K562 (cell line): ENCODE data around the gene SLC1A4.

Source experiments
- CHD1 ChIP-seq: fragments of 200-600 bp; sonication (generic); IDR thresholded peaks from one replicate; pipeline ENCODE4 v1.6.1; 2012; ENCODE audit warnings: mild to moderate bottlenecking, moderate library complexity, low read length, inconsistent platforms
- EP300 ChIP-seq: IDR thresholded peaks from 2 replicates; pipeline ENCODE4 v1.6.1; 2012; ENCODE audit warnings: low read length, improper control_type of control experiment
- RNF2 ChIP-seq: sonication (generic); IDR thresholded peaks from 2 replicates; pipeline ENCODE4 v1.6.1; 2016
- ZNF12 ChIP-seq: sonication (generic); formaldehyde crosslinking; IDR thresholded peaks from 2 replicates; pipeline ENCODE4 v1.4.0; 2020; ENCODE audit warnings: mild to moderate bottlenecking, missing genetic modification reagents
- TF ChIP-seq, protein P1 (sequence below), 3 experiments: IDR thresholded peaks in 2 of 3; conservative IDR thresholded peaks in 1 of 3; 2 replicates each; pipeline ENCODE4 v1.5.1; 2011 to 2012; ENCODE audit warnings: low read length in 3 of 3, mild to moderate bottlenecking in 3 of 3, control low read depth in 2 of 3, improper control_type of control experiment in 1 of 3, inconsistent platforms in 1 of 3, low read depth in 1 of 3, mixed read lengths in 1 of 3, moderate library complexity in 1 of 3; ENCODE audit not compliant: insufficient read depth in 2 of 3

DNA sequence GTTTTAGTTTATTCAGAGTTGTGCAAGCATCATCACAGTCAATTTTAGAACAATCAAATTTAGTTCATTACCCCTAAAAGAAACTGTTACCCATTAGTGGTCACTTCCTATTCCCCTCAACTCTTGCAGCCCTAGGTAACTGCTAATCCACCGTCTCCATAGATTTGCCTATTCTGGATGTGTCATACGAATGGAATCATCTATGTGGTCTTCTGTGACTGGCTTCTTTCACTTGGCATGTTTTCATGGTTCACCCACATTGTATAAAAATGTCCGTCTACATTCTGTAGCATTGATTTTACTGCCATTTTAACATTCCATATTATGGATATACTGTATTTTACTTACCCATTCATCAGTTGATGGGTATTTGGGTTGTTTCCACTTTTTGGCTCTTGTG lies 61.7 kb downstream of the SLC1A4 start:
- TF ChIP-seq EP300 (no peak), ZNF12 (CRISPR knock-in tag) (no peak), CHD1 (no peak), RNF2 (no peak)
- TF ChIP-seq, protein P1, sequence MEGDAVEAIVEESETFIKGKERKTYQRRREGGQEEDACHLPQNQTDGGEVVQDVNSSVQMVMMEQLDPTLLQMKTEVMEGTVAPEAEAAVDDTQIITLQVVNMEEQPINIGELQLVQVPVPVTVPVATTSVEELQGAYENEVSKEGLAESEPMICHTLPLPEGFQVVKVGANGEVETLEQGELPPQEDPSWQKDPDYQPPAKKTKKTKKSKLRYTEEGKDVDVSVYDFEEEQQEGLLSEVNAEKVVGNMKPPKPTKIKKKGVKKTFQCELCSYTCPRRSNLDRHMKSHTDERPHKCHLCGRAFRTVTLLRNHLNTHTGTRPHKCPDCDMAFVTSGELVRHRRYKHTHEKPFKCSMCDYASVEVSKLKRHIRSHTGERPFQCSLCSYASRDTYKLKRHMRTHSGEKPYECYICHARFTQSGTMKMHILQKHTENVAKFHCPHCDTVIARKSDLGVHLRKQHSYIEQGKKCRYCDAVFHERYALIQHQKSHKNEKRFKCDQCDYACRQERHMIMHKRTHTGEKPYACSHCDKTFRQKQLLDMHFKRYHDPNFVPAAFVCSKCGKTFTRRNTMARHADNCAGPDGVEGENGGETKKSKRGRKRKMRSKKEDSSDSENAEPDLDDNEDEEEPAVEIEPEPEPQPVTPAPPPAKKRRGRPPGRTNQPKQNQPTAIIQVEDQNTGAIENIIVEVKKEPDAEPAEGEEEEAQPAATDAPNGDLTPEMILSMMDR (IDR thresholded peaks at IDR 0.05 in 2 of 3, conservative IDR thresholded peaks at IDR 0.05 in 1 of 3; ENCODE audit: insufficient read depth in 2 of 3, low read depth in 1 of 3, low read length in 3 of 3): no peak
